NCI-H345 (cell line): Measurements from ENCODE around the gene AAK1.
"Not testable (repeated sequence)": the region's sequence is repeated elsewhere in the genome, so short reads cannot be mapped to it uniquely, and the experiment has no call there.

Experiments used
- DNase-seq: peaks from one replicate; lab custom pipeline; 2025; lab: John Stamatoyannopoulos, UW

Gene AAK1

DNA sequence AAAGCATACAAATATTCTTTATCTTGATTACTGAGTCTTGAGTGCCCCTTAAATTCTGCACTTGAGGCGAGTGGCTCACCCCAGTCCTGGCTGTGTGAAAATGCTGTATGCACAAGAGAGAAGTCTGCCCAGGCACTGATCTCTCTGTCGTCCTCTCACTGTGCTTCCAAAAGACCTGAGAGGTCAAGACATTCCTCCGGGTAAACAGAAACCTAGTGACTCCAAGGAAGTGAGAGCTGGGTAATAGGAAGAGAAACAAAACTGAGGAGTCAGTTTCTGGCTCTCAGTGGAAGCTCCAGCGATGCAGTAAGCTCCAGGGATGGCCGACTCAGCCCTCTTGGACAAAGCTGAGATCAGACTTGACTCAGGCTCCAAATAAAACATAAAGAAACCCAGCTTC is 70.9 kb downstream of the AAK1 start:
- no peak for DNase-seq

DNA sequence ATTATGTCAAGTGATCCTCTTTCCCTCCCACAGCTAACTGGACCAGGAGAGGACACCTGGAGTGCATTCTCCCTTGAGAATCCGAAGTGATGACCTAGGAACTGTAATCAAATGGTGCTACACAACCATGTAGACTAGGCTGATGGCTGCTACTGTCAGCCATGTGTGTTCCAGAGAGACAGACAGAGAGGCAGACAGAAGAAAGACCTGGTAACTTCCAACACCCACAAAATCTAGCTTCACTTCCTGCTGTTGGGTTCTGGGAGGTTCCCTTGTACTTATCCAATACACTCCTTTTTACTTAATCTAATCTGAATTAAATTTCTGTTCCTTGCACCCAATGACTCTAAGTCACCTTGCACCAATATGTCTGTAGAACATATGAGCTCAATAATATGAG is 72.3 kb downstream of the AAK1 start:
- DNase-seq = no peak

DNA sequence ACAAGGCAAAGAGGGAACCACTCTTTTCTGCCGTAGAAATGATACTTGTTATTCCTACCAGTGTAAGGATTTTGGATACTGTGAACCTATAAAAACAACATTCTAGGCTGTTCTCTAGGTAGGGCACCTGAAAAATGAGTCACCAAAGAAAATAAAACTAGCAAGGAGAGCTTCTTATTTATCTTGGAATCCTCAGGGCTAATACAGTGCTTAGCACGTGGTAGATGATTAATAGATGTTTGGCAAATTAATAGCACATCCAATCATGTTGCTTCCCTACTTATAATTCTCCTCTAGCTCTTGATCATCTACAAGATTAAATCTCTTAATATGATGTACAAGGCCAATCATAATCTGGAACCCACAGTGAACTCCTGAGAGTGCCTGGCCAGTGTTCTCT is 73.1 kb downstream of the AAK1 start:
- DNase-seq = no peak

DNA sequence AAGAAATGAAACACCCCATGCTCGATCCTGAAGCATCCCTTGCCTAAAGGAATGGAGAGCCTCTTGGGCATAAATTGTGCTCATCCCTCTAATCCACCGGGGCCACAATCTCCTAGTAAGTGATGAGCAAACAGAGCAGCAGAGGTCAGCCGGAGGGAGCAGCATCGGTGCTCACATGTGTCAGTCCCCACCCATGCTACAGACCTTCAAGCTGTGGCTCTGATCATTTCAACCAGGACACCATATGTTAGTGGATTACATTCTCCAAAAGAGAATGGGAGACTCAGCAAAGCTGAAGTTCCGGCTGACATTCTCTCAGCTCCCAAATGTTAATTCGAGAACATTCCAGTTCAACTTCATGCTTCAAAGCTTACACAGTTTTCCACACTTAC is 75.6 kb downstream of the AAK1 start:
- DNase-seq = no peak

DNA sequence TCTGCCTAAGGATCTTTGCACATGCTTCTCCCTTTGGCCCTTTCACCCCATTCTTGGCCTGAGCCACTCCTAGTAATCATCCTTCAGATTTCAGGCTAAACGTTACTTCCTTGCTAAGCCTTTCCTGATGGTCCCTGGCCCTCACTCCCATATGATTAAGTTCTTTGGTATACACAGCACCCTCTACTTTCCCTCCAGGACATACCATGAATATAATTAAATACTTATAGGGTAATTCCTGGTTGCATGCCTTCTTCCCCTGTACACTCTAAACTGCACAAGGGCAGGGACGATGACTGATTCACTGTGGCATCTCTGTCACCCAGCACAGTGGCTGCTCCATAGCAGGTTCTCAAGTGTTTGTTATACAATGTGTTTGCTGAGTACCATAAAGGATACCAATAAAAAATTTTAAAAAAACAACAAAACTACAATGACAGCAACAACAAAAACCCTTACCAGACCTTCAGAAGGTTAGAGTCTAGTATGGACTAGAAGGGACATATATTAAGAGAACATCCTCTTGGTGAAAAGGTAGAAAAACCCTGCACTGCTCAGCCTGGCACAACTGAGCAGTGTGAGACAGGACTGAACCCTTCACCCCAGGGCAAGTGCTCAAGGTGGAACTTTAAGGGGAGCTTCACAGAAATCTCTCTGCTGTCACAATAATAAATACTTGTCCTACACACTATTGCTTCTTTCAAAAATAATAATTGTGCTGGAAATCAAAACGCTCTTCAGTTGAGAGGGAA is 76.2 kb downstream of the AAK1 start:
- DNase-seq = no peak

DNA sequence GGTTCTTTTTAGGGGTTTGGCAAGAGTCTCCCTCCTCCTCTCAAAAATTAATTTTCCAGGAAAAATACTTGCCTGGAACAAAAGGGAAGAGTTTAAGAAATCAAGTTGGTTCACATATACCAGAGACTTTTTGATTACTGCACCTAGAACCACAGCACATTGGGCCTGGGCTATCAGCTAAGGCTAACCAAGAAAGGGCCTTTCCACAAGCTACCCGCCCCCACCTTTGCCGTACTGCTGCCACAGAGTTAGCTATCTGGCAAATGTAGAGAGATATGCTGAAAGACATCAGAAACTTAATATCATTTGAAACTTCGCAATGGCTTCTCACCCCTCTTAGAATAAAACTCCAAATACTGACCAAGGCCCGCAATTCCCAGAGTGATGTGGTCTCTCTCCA is 76.9 kb downstream of the AAK1 start:
- DNase-seq = no peak

DNA sequence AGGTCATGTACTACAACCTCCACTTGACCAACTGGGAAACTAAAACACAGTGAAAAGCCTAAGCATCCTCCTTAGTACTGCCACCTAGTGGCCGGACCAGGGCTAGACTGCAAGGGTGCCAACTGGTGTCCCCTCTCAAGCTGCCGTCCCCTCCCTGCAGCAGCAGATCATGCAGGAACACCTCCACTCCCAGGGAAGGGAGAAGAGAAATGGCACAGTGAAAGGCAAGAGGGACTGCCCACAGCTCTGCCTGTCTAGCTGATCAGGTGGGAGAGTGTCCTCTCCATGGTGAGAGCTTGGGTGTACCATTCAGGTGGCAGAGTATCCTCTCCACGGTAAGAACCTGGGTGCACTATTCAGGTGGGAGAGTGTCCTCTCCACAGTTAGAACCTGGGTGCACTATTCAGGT is 78.1 kb downstream of the AAK1 start:
- DNase-seq = peak; percentile 23

DNA sequence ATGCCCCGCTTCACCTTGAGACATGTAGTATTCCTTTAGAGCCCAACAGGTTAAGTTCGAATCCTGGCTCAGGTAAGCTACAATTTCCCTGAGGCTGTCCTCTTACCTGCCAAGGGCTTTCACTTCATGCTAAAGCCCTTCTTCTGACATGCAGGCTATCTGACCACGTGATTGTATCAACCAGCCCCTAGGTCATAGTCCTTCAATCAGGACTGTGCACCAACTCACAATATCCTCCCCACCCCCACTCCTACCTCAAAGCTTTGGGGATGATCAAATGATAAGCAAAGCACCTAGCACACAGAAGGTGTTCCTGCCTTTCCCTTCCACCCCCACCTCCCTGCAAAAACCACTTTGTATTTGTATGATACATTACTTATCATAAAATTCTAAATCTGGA is 78.9 kb downstream of the AAK1 start:
- no peak for DNase-seq

DNA sequence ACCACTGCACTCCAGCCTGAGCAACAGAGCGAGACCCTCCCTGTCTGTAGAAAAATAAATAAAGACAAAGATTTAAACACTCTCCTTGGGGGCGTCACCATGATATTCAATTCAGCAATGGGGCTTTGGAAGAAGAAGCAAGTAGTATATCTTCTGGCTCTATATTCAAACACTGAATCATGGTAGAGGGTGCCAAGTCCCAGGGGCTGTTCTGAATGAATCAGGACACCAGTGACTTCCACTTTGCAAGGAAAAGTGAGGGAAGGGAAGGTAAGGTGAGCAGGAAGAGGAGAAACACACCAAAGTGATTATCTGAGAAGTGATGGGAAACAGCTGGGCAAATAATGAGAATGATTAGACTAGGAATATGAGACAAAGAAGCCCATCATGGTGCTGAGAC is 80.5 kb downstream of the AAK1 start:
- DNase-seq = no peak

DNA sequence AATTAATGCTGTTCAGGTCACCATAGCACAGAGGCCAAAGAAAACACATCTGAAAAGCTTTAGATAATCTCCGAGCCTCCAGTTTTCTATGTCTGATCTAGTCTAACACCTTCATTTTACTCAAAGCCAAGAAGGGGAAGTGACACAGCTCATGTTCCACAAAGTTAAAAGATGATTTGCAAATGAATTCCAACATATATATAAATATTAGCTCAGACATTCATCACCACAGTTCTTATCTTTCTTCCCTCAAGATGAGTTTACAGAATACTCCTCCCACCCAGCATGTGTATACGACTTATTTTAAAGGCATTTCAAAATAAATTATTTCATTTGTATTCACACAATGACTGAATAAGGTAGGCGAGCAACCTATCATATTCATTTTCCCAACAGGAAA is 82.4 kb downstream of the AAK1 start:
- no peak for DNase-seq

DNA sequence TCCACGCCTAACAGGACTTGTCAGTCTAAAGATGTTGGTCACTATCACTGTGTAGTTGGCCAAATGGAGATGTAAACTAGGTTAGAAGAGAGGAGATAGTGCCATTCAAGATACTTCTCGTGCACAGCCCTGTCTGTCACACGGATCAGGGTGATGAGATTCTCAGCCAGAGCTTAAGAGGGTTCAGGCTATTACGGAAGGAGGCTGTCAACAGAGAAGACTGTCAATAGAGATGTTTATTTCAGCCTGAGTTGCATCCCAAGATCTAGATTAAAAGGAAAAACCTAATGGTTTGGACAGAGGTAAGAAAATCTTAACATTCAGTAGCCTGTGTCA is 83.4 kb downstream of the AAK1 start:
- no peak for DNase-seq

DNA sequence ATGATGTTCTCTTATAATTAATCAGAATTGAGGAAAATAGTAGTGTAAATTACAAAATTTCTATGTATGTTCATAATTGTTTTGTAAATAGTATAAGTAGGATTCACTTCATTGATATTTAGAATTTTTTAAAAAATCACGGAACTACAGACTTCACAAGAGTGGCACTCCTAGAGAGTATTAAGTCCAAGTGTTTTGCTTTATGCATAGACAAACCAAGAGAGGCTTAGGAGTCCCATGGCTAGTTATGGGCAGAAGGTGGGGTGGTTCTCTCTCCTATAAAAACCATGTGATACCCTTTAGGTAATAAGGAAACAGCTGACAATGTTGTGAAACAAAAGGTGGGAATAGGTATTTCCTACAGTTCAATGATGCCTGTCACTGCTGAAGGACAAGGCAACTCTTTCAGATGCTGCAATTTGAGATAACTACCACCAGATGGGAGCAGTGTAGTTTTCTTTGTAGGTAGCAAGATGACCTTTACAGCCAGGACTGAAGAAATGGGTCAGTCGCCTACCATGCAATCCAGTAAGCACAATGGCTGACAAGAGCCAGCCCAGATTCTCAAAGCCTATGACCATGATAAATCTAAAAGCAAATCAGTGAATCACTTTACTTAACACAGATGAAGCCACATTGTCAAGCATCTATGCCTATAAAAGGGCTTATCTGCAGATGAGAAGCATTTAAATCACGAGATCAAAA is 83.9 kb downstream of the AAK1 start:
- peak; percentile 7 for DNase-seq

DNA sequence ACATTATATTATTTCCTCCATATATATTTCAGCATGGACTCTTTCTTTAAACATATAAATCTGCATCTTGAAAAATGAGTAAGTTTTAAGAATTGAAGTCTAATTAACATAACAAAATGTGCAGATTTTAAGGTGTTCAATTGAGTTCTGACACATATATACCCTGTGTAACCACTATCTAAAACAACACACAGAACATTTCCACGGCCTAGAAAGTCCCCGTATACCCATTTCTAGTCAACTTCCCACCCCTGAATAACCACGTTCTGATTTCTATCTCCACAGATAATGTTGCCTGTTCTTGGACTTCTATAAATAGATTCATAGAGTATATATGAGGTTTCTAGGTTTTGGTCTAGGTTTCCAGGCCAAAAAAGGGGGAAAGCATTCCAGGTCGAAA is 87.5 kb downstream of the AAK1 start:
- no peak for DNase-seq

DNA sequence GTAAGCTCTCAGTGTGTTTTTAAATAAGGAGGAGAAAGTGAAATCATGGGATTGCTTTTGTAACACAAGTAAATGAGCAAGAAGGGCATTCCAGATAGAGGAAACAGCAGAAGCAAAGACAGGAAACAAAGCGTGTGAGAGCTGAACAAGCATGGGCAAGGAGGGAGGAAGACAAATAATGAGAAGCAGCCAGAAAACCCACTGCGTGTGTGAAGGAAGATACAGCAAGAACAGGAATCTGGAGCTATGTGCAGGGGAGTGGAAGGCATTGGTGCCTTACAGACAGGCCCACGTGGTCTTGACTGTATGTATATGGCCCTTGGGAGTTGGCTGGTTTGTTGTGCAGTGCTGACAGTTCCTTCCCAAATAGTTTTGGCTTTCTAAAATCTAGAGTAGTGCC is 88.6 kb downstream of the AAK1 start:
- no peak for DNase-seq

DNA sequence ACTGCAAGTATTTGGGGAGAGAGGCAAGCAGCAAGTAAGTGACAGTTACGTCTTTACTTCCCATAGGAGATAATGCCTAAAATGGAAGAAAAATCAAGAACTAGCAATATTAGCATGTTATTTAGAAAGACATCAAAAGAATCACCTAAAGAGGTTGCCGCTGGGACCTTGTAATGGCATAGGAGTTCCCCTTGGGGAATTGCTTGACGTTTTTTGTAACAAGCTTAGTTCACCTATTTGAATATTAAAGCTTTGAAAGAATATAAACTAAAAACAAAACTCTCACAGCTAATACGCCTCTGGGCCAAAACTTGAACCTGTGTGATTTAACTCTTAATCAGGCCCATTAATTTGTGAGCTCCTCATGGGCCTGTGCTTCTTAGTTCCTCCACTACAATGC is 89.0 kb downstream of the AAK1 start:
- no peak for DNase-seq

DNA sequence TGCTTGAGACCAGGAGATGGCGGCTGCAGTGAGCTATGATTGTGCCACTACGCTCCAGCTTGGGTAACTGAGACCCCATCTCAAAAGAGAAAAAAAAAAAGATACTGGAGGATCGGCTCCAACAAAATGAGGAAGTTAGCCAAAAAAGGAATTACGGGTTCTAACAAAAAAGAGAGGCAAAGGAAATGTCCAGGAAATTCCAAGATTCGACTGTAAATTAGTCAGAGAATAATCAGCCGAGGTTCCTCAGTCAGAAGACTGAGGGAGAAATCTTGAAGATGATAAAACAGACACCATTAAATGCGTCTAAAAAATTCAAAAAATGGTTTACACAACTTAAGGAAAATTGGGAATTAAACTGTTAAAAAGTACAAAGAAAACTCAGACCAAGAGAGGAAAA is 89.5 kb downstream of the AAK1 start:
- DNase-seq = no peak

DNA sequence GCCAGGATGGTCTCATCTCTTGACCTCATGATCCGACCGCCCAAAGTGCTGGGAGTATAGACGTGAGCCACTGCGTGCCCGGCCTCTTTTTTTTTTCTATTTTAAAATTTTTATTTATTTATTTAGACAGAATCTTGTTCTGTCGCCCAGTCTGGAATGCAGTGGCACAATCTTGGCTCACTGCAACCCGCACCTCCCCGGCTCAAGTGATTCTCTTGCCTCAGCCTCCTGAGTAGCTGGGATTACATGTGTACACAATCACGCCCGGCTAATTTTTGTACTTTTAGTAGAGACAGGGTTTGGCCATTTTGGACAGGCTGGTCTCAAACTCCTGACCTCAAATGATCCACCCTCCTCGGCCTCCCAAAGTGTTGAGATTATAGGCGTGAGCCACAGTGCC is 93.0 kb downstream of the AAK1 start:
- DNase-seq = not testable (repeated sequence)

DNA sequence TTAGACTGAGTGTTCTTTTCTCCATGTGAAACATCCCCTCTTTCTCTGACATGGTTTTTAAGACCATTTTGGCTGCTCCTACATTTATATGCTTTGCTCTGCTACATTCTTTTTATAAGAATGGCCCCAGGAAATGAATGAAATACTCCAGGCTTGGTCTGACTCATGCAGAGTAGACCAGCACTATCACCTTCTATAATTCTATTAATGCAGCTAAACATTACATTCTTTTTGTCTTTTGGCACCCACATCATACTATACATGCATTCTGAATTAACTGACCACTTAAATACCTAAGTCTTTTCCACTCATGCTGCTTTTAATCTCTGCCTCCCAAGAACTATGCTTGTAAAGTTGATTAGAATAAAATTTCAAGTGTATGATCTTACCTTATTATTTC is 94.1 kb downstream of the AAK1 start:
- DNase-seq = no peak

DNA sequence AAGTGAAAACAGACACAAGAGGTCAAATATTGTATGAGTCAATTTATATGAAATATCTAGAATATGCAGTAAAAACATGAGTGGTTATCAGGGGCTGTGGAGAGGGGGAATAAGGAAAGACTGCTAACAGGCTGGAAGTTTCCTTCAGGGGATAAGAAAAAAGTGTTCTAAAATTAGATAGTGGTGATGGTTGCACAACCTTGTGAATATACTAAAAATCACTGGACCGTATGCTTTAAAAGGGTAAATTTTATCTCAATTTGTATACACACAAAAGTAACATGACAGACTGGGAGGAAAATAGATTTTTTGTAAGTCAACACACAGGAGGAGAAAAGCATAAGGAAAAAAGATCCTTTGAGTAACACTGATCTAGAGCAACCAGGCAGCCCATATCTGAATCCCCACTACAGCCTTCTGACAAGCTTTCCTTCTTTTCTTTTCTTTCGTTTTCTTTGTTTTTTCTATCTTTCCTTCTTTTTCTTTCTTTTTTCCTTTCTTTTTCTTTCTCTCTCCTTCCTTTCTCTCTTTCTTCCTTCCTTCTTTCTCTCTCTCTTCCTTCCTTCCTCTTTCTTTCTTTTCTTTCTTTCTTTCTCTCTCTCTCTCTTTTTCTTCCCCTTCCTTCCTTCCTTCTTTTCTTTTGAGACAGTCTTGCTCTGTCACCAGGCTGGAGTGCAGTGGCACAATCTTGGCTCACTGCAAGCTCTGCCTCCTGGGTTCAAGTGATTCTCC is 95.4 kb downstream of the AAK1 start:
- DNase-seq = no peak

DNA sequence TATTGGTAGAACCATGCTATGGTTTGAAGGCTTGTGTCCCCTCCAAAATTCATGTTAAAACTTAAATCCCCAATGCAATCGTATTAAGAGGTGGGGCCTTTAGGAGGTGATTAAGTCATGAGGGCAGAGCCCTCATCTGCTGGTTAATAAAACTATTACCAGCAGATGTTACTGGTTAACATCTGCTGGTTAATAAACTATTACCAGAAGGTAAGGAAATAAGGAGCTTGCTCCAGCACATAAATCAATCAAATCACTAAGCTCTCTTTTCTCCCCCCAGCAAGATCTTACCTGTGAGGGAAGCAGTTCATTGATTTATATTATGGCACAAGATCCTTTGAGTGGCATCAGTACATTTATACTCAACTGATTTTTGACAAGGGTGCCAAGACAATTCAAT is 96.9 kb downstream of the AAK1 start:
- no peak for DNase-seq

DNA sequence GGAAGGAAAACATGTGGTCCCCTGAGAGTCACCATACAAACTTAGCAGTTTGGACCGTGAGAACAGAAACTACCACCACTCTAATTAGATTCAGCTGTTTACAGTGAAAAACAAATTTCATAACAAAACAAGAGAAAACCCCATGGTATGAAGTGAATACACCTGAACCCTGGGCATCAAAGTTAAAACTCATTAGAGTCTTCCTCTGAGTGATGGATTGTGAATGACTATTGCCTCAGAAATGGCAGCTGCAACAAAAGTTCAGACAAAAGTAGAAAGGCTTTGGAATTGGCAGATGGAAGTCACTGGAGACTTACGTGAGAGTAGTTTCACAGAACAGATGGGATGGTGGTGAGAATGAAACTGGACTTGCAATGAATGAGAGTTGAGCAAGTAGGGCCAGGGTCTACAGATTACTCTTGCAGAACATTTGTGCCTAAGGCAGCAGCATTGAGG is 98.0 kb downstream of the AAK1 start:
- no peak for DNase-seq

DNA sequence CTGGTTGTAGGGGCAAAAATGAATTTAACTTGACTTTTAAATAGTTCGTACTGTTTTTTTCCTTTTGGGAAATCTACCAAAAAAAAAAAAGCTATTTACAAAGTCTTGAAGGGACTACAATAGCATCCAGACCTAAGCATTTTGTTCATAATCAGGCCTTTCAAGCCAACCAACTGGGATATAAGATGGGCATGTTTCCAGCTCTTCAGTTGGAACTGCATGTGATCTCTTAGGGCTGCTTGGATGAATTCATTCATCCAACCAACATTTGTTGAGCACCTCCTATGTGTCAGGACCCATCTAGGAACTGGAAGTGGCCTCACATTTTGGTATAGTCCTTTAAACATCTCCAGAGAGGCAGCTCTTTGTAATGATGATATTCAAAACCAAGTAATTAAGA is 98.6 kb downstream of the AAK1 start:
- DNase-seq = no peak

DNA sequence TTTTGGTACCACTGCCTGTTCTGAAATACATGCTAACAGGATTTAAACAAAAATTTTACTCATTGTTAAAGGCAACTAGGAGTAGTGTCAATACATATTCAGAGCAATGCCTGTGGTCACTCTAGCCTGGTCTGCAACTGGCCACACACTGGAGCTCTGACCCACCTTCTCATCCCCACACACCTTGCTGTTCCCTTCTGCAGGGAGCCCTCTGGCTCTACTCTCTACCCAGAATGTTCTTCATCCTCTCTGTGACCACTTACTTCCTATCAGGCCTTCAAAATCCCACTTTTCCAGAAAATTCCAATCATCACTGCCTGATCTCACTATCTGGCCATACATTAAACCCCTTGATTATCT is 104.0 kb downstream of the AAK1 start:
- DNase-seq = no peak
